DND-41 (cell line): Measurements from ENCODE around the gene ZSCAN5A.

ENCODE experiments used
- ATAC-seq: fragments of 200-7000 bp; cut with Tn5 transposase; 3 replicates; pipeline ENCODE4 v1.9.1; 2021; ENCODE audit warnings: low read depth; ENCODE audit not compliant: insufficient read depth
- DNase-seq: peaks from one replicate; pipeline ENCODE4 v3.0.0-alpha.2; 2020
- H2AFZ ChIP-seq: 2 replicates; pipeline ENCODE4 v1.6.0; 2012; ENCODE audit warnings: low read depth, low read length
- H3K27ac ChIP-seq: 2 replicates; pipeline ENCODE4 v1.5.1; 2012; ENCODE audit warnings: low read length, inconsistent platforms
- H3K27me3 ChIP-seq: fragments of 200-600 bp; sonication (generic); 2 replicates; pipeline ENCODE4 v1.6.0; 2012; ENCODE audit warnings: low read length, mild to moderate bottlenecking, inconsistent platforms; ENCODE audit not compliant: insufficient read depth, poor library complexity
- H3K36me3 ChIP-seq: 2 replicates; pipeline ENCODE4 v1.5.1; 2012; ENCODE audit warnings: low read length, inconsistent platforms; ENCODE audit not compliant: insufficient read depth
- H3K4me1 ChIP-seq: 2 replicates; pipeline ENCODE4 v1.5.1; 2012; ENCODE audit warnings: mild to moderate bottlenecking, low read length; ENCODE audit not compliant: insufficient read depth
- H3K4me2 ChIP-seq: 2 replicates; pipeline ENCODE4 v1.6.0; 2012; ENCODE audit warnings: mild to moderate bottlenecking, moderate library complexity, low read length, inconsistent platforms; ENCODE audit not compliant: insufficient read depth
- H3K4me3 ChIP-seq, 2 experiments: fragments of 200-600 bp in 1 of 2; shearing (Covaris generic) in 1 of 2; 2 replicates each; pipeline ENCODE4 v1.5.1; 2012 to 2016; ENCODE audit warnings: inconsistent platforms in 2 of 2, low read length in 2 of 2, mild to moderate bottlenecking in 2 of 2, low read depth in 1 of 2, moderate library complexity in 1 of 2
- H3K79me2 ChIP-seq: 2 replicates; pipeline ENCODE4 v1.6.0; 2012; ENCODE audit warnings: low read length, inconsistent platforms; ENCODE audit not compliant: insufficient read depth
- H3K9ac ChIP-seq: 2 replicates; pipeline ENCODE4 v1.6.0; 2012; ENCODE audit warnings: low read depth, mild to moderate bottlenecking, inconsistent platforms, low read length, moderate library complexity
- H3K9me3 ChIP-seq: 2 replicates; pipeline ENCODE4 v1.5.1; 2012; ENCODE audit warnings: low read length, moderate library complexity, mild to moderate bottlenecking, inconsistent platforms; ENCODE audit not compliant: insufficient read depth, severe bottlenecking
- H4K20me1 ChIP-seq: 2 replicates; pipeline ENCODE4 v1.6.0; 2012; ENCODE audit warnings: low read length; ENCODE audit not compliant: insufficient read depth
- EZH2 ChIP-seq: IDR thresholded peaks from 3 replicates; pipeline ENCODE4 v1.6.1; 2012; ENCODE audit warnings: borderline replicate concordance, low read depth, mild to moderate bottlenecking, moderate library complexity, low read length, inconsistent platforms; ENCODE audit not compliant: severe bottlenecking
- TF ChIP-seq, protein P1 (sequence below): IDR thresholded peaks from 2 replicates; pipeline ENCODE4 v1.5.1; 2012; ENCODE audit warnings: borderline replicate concordance, low read length, moderate library complexity, mild to moderate bottlenecking; ENCODE audit not compliant: poor library complexity, severe bottlenecking; ENCODE audit errors: extremely low read depth

The ZSCAN5A gene

DNA sequence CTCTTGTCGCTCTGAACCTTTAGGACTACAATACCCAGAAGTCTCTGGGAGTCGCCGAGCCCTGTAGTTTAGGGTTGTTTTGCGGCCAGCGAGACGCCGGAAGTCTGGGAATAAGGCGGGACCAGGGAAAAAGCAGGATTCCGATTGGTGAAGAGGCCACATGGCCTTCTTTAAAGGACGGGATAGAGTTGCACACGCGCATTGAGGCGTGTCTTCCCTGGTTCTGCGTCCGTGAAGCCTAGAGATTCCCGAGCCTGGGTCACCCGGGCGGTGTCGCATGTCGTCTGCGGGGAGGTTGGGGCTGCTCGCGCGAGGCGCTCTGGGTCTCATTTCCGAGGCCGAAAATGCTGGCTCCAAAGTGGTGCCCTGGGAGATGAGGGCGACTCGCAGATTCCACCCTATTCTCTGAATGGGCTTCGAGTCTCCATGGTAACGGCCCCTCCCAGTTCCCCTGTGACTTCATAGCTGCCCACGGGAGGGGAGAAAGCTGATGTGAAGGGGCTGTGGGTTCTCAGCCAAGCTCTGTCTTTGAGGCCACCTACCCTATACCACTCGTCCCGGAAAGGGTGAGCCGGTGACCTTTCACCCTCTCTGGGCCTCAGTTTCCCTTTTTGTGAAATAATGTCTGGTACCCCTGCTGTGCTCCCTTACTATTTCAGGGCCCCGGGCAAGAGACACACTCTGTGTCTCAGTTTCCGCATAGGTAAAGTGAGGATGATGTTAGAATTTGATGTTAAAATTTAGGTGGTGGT lies 614 bp upstream of the ZSCAN5A start:
- H3K79me2 ChIP-seq = peaks cover 8% of the 10 kb centered on the region; the same call in 1 of the 2 replicates
- H4K20me1 ChIP-seq = no peaks in the 10 kb centered on the region
- H3K9ac ChIP-seq = peak overlapping the region; percentile 64
- peak overlapping the region; percentile 96 for H2AFZ ChIP-seq
- H3K4me2 ChIP-seq = peak overlapping the region; percentile 94
- TF ChIP-seq, protein P1, sequence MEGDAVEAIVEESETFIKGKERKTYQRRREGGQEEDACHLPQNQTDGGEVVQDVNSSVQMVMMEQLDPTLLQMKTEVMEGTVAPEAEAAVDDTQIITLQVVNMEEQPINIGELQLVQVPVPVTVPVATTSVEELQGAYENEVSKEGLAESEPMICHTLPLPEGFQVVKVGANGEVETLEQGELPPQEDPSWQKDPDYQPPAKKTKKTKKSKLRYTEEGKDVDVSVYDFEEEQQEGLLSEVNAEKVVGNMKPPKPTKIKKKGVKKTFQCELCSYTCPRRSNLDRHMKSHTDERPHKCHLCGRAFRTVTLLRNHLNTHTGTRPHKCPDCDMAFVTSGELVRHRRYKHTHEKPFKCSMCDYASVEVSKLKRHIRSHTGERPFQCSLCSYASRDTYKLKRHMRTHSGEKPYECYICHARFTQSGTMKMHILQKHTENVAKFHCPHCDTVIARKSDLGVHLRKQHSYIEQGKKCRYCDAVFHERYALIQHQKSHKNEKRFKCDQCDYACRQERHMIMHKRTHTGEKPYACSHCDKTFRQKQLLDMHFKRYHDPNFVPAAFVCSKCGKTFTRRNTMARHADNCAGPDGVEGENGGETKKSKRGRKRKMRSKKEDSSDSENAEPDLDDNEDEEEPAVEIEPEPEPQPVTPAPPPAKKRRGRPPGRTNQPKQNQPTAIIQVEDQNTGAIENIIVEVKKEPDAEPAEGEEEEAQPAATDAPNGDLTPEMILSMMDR = no peak
- no peak for TF ChIP-seq EZH2
- ATAC-seq = peak; percentile 90
- H3K4me3 ChIP-seq = peak overlapping the region; percentile 49 to 86; a peak in 3 of 4 replicates
- no peaks in the 10 kb centered on the region for H3K27me3 ChIP-seq
- DNase-seq = peak; percentile 96
- H3K9me3 ChIP-seq = no peaks in the 10 kb centered on the region
- H3K36me3 ChIP-seq = peaks cover 7% of the 10 kb centered on the region; the same call in 1 of the 2 replicates
- peaks cover 30% of the 10 kb centered on the region for H3K4me1 ChIP-seq
- H3K27ac ChIP-seq = peak overlapping the region; percentile 99

GRCh38 chr19:56314018-56314380 lies 640 bp downstream of the ZSCAN5A start:
- Histone ChIP-seq H3K27me3 (no peaks in the 10 kb centered on the region), H3K9ac (peak overlapping the region; percentile 64), H3K4me1 (peaks cover 30% of the 10 kb centered on the region), H2AFZ (peak overlapping the region; percentile 96), H3K36me3 (peaks cover 12% of the 10 kb centered on the region), H3K4me3 (peak overlapping the region; percentile 49 to 86), H3K27ac (peak overlapping the region; percentile 99), H3K79me2 (peaks cover 8% of the 10 kb centered on the region; the same call in 1 of the 2 replicates), H4K20me1 (no peaks in the 10 kb centered on the region), H3K9me3 (no peaks in the 10 kb centered on the region), H3K4me2 (peak overlapping the region; percentile 94)
- TF ChIP-seq EZH2 = no peak
- TF ChIP-seq, protein P1 = no peak
- ATAC-seq (no peak), DNase-seq (no peak)

GRCh38 chr19:56312787-56313657 lies 1.6 kb downstream of the ZSCAN5A start:
- Histone ChIP-seq H3K36me3 (peaks cover 14% of the 10 kb centered on the region), H3K4me1 (peaks cover 30% of the 10 kb centered on the region), H3K27me3 (no peaks in the 10 kb centered on the region), H3K4me2 (peak overlapping the region; percentile 94), H3K4me3 (peak overlapping the region in 1 of 2 experiments; percentile 31; a peak in 1 of 4 replicates), H3K79me2 (peaks cover 8% of the 10 kb centered on the region; the same call in 1 of the 2 replicates), H3K9ac (no peak overlapping the region), H2AFZ (no peak overlapping the region), H4K20me1 (no peaks in the 10 kb centered on the region), H3K27ac (no peak overlapping the region), H3K9me3 (no peaks in the 10 kb centered on the region)
- no peak for DNase-seq
- no peak for TF ChIP-seq EZH2
- TF ChIP-seq, protein P1 = no peak
- no peak for ATAC-seq
